K562 (cell line): Measurements from ENCODE around the gene NTM. TPM values are rescaled to one million over a fixed set of nuclear protein-coding genes. Genes with fewer than 3 reads are reported as not detected.

Source experiments
- ATAC-seq: fragments of 200-7000 bp; cut with Tn5 transposase; 3 replicates; pipeline ENCODE4 v1.9.1; 2020; ENCODE audit warnings: moderate library complexity
- BruUV-seq: library from RNA; stranded (reverse); fragments of 400-500 nt; replicated peaks from 2 replicates; lab custom pipeline; 2021; lab: Mats Ljungman, UMichigan
- CTCF ChIA-PET: fragments of 300-600 bp; formaldehyde crosslinking; extraction: SDS; loops from one replicate; lab custom pipeline; 2021; ENCODE audit warnings: low intra/inter-chr PET ratio; lab: Yijun Ruan, JAX
- POLR2A ChIA-PET: fragments of 300-600, 350-650 bp; sonication (Branson Sonifier 250); formaldehyde crosslinking; extraction: SDS; loops from one replicate; lab custom pipeline; 2021; ENCODE audit warnings: antibody characterized with exemption, inconsistent platforms; lab: Yijun Ruan, JAX
- DNase-seq, 4 experiments: peaks; one replicate each; pipeline versions ENCODE4 v3.0.0 to v3.0.0-alpha.2; 2011 to 2018; ENCODE audit warnings: low spot score in 3 of 4, mixed read lengths in 3 of 4; ENCODE audit errors: extremely low read depth in 1 of 4
- FAIRE-seq: peaks from 2 replicates; lab custom pipeline; 2011; peaks lifted over from hg19 to GRCh38; lab: Jason Lieb, UNC
- H2AFZ ChIP-seq: 2 replicates; pipeline ENCODE4 v1.6.0; 2011; ENCODE audit warnings: low read depth, low read length, control low read depth, inconsistent platforms
- H3K27ac ChIP-seq: fragments of 200-600 bp; 3 replicates; pipeline ENCODE4 v1.8.0; 2011; ENCODE audit warnings: low read depth, mild to moderate bottlenecking, control low read depth, inconsistent platforms, low read length, moderate library complexity, mixed read lengths; ENCODE audit errors: extremely low read depth
- H3K27me3 ChIP-seq, 2 experiments: fragments of 300-600 bp in 1 of 2; 2 replicates in 1 of 2; 3 replicates in 1 of 2; pipeline versions ENCODE4 v1.6.0 to v1.8.0; 2011; ENCODE audit warnings: inconsistent platforms in 2 of 2, low read length in 2 of 2, mild to moderate bottlenecking in 1 of 2, mixed read lengths in 1 of 2, moderate library complexity in 1 of 2; ENCODE audit not compliant: control insufficient read depth in 2 of 2, insufficient read depth in 2 of 2
- H3K36me3 ChIP-seq: fragments of 300-600 bp; 3 replicates; pipeline ENCODE4 v1.8.0; 2011; ENCODE audit warnings: mild to moderate bottlenecking, low read length, inconsistent platforms; ENCODE audit not compliant: control insufficient read depth, insufficient read depth
- H3K4me1 ChIP-seq, 2 experiments: fragments of 200-600 bp in 1 of 2; replicated peaks in 1 of 2; 2 replicates in 1 of 2; 3 replicates in 1 of 2; pipeline versions ENCODE4 v1.5.1 to v1.8.0; 2011; ENCODE audit warnings: inconsistent platforms in 2 of 2, low read length in 2 of 2, mild to moderate bottlenecking in 1 of 2, mixed read lengths in 1 of 2, moderate library complexity in 1 of 2; ENCODE audit not compliant: control insufficient read depth in 2 of 2, insufficient read depth in 2 of 2
- H3K4me2 ChIP-seq: 2 replicates; pipeline ENCODE4 v1.6.1; 2011; ENCODE audit warnings: low read length, control low read depth, inconsistent platforms, mixed read lengths; ENCODE audit not compliant: insufficient read depth
- H3K4me3 ChIP-seq: fragments of 200-600 bp; sonication (generic), shearing (Covaris generic); 2 replicates; pipeline ENCODE4 v1.5.1; 2016; ENCODE audit warnings: control low read depth, inconsistent platforms
- H3K79me2 ChIP-seq: fragments of 200-600 bp; 3 replicates; pipeline ENCODE4 v1.8.0; 2011; ENCODE audit warnings: low read length, inconsistent platforms; ENCODE audit not compliant: control insufficient read depth, insufficient read depth
- H3K9ac ChIP-seq, 2 experiments: 2 replicates each; pipeline versions ENCODE4 v1.6.0 to v1.6.1; 2011; ENCODE audit warnings: low read depth in 2 of 2, low read length in 2 of 2, control low read depth in 1 of 2, inconsistent platforms in 1 of 2, mild to moderate bottlenecking in 1 of 2, mixed read lengths in 1 of 2; ENCODE audit not compliant: insufficient read depth in 1 of 2
- H3K9me1 ChIP-seq: one replicate; pipeline ENCODE4 v1.6.0; 2011; ENCODE audit warnings: inconsistent platforms, mild to moderate bottlenecking, low read length, moderate library complexity; ENCODE audit not compliant: control insufficient read depth, insufficient read depth
- H3K9me3 ChIP-seq: replicated peaks from 2 replicates; pipeline ENCODE4 v1.5.1; 2011; ENCODE audit warnings: low read depth, low read length, inconsistent platforms; ENCODE audit not compliant: control insufficient read depth, insufficient read depth
- H4K20me1 ChIP-seq: replicated peaks from 2 replicates; pipeline ENCODE4 v1.6.1; 2011; ENCODE audit warnings: low read length, inconsistent platforms, mixed read lengths; ENCODE audit not compliant: control insufficient read depth, insufficient read depth
- EHMT2 ChIP-seq: fragments of 450-650 bp; IDR thresholded peaks from 2 replicates; pipeline ENCODE4 v1.6.1; 2018; ENCODE audit warnings: antibody characterized with exemption
- EWSR1 ChIP-seq: fragments of 450-650 bp; IDR thresholded peaks from 2 replicates; pipeline ENCODE4 v1.6.1; 2018; ENCODE audit warnings: borderline replicate concordance, mild to moderate bottlenecking, low read depth, moderate library complexity; ENCODE audit not compliant: partially characterized antibody
- GATA2 ChIP-seq: sonication (generic); formaldehyde crosslinking; IDR thresholded peaks from 2 replicates; pipeline ENCODE4 v1.4.0; 2020; ENCODE audit warnings: mild to moderate bottlenecking, missing genetic modification reagents
- HDAC1 ChIP-seq, 2 experiments: fragments of 450-650 bp; IDR thresholded peaks; 2 replicates each; pipeline ENCODE4 v1.6.1; 2016 to 2017; ENCODE audit warnings: inconsistent platforms in 1 of 2, mild to moderate bottlenecking in 1 of 2, moderate library complexity in 1 of 2
- HES1 ChIP-seq: fragments of 450-650 bp; IDR thresholded peaks from 2 replicates; pipeline ENCODE4 v1.6.1; 2016; ENCODE audit warnings: low read depth, mild to moderate bottlenecking, moderate library complexity
- NBN ChIP-seq: fragments of 450-650 bp; IDR thresholded peaks from 2 replicates; pipeline ENCODE4 v1.6.1; 2016; ENCODE audit warnings: low read depth, mild to moderate bottlenecking
- SMAD2 ChIP-seq: fragments of 150-350 bp; IDR thresholded peaks from 2 replicates; pipeline ENCODE4 v1.6.1; 2014; ENCODE audit warnings: low read depth, mild to moderate bottlenecking, low read length
- SMARCA5 ChIP-seq: fragments of 450-650 bp; IDR thresholded peaks from 2 replicates; pipeline ENCODE4 v1.6.1; 2016
- ZNF143 ChIP-seq: sonication (generic); formaldehyde crosslinking; IDR thresholded peaks from 2 replicates; pipeline ENCODE4 v1.9.0; 2022; ENCODE audit warnings: mild to moderate bottlenecking, missing genetic modification reagents
- ZNF224 ChIP-seq: sonication (generic); formaldehyde crosslinking; IDR thresholded peaks from 2 replicates; pipeline ENCODE4 v1.8.0; 2022; ENCODE audit warnings: mild to moderate bottlenecking, missing genetic modification reagents
- in situ Hi-C: fragments of 300-500 bp; cut with MboI; formaldehyde crosslinking; loops from 4 replicates; pipeline ENCODE4 v1.15.0; 2018; ENCODE audit warnings: inconsistent platforms, mixed read lengths
- intact Hi-C: fragments of 100-400 bp; cut with micrococcal nuclease; formaldehyde crosslinking; loops from 2 replicates; pipeline ENCODE4 v1.14.2; 2022
- polyA plus RNA-seq, 8 experiments: library from polyadenylated mRNA; depleted of rRNA in 4 of 8; stranded (reverse) in 5 of 8; unstranded in 3 of 8; fragments of >200 nt; fragmentation: Nextera tagmentation in 2 of 8; fragmentation: Illumina TruSeq in 1 of 8; extraction: Ambion mirVana in 2 of 8; extraction: Trizol in 1 of 8; gene quantifications; 2 replicates each; pipeline versions ENCODE4 v1.2.1 to v1.2.3, GENCODE V29; 2011 to 2014; ENCODE audit warnings: inconsistent platforms in 1 of 8, missing spikeins in 1 of 8
- total RNA-seq, 7 experiments: library from RNA; depleted of rRNA in 6 of 7; stranded (reverse); fragments of >200 nt in 6 of 7; fragmentation: Illumina TruSeq in 2 of 7; extraction: Trizol in 2 of 7; gene quantifications; 2 replicates each; pipeline versions ENCODE4 v1.2.1 to v1.2.3, GENCODE V29; 2011 to 2021; ENCODE audit warnings: low replicate concordance in 1 of 7
- TF ChIP-seq, protein P1 (sequence below): fragments of 450-650 bp; IDR thresholded peaks from 2 replicates; pipeline ENCODE4 v1.6.1; 2018; ENCODE audit warnings: mild to moderate bottlenecking, low read depth; ENCODE audit not compliant: partially characterized antibody
- TF ChIP-seq, protein P2 (sequence below): sonication (generic); formaldehyde crosslinking; IDR thresholded peaks from 2 replicates; pipeline ENCODE4 v1.8.0; 2022; ENCODE audit warnings: mild to moderate bottlenecking, missing genetic modification reagents
- TF ChIP-seq, protein P3 (sequence below), 3 experiments: fragments of 200-800 bp in 1 of 3; fragments of 250-450 bp in 1 of 3; fragments of 450-650 bp in 1 of 3; sonication (Bioruptor Pico) in 1 of 3; sonication (Bioruptor generic) in 1 of 3; formaldehyde crosslinking in 1 of 3; IDR thresholded peaks; 2 replicates each; pipeline versions ENCODE4 v1.6.1 to v1.8.0; 2016 to 2022; ENCODE audit warnings: mild to moderate bottlenecking in 2 of 3, missing genetic modification characterization in 2 of 3, missing compliant biosample characterization in 1 of 3, moderate library complexity in 1 of 3

The NTM gene
- total and polyA plus RNA-seq, 9 of the 15 experiments (the other 6 are each of a cell fraction or from before 2014, with no cell fraction given), result not detected

- no TSS peak for BruUV-seq
- in situ Hi-C loops, result no loop called here
- Histone ChIP-seq H3K4me3 (no peak overlapping the region), H3K27ac (no peak overlapping the region)
- TF ChIP-seq ZNF143 (CRISPR knock-in tag) (no peak), EHMT2 (no peak), HDAC1 (IDR thresholded peaks at IDR 0.05) (no peak), EWSR1 (no peak), SMAD2 (no peak), NBN (no peak), HES1 (no peak), SMARCA5 (no peak), GATA2 (CRISPR knock-in tag) (no peak), ZNF224 (no peak)
- TF ChIP-seq, protein P1, sequence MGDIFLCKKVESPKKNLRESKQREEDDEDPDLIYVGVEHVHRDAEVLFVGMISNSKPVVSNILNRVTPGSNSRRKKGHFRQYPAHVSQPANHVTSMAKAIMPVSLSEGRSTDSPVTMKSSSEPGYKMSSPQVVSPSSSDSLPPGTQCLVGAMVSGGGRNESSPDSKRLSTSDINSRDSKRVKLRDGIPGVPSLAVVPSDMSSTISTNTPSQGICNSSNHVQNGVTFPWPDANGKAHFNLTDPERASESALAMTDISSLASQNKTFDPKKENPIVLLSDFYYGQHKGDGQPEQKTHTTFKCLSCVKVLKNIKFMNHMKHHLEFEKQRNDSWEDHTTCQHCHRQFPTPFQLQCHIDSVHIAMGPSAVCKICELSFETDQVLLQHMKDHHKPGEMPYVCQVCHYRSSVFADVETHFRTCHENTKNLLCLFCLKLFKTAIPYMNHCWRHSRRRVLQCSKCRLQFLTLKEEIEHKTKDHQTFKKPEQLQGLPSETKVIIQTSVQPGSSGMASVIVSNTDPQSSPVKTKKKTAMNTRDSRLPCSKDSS, result no peak
- TF ChIP-seq, protein P2, sequence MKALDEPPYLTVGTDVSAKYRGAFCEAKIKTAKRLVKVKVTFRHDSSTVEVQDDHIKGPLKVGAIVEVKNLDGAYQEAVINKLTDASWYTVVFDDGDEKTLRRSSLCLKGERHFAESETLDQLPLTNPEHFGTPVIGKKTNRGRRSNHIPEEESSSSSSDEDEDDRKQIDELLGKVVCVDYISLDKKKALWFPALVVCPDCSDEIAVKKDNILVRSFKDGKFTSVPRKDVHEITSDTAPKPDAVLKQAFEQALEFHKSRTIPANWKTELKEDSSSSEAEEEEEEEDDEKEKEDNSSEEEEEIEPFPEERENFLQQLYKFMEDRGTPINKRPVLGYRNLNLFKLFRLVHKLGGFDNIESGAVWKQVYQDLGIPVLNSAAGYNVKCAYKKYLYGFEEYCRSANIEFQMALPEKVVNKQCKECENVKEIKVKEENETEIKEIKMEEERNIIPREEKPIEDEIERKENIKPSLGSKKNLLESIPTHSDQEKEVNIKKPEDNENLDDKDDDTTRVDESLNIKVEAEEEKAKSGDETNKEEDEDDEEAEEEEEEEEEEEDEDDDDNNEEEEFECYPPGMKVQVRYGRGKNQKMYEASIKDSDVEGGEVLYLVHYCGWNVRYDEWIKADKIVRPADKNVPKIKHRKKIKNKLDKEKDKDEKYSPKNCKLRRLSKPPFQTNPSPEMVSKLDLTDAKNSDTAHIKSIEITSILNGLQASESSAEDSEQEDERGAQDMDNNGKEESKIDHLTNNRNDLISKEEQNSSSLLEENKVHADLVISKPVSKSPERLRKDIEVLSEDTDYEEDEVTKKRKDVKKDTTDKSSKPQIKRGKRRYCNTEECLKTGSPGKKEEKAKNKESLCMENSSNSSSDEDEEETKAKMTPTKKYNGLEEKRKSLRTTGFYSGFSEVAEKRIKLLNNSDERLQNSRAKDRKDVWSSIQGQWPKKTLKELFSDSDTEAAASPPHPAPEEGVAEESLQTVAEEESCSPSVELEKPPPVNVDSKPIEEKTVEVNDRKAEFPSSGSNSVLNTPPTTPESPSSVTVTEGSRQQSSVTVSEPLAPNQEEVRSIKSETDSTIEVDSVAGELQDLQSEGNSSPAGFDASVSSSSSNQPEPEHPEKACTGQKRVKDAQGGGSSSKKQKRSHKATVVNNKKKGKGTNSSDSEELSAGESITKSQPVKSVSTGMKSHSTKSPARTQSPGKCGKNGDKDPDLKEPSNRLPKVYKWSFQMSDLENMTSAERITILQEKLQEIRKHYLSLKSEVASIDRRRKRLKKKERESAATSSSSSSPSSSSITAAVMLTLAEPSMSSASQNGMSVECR (CRISPR knock-in tag), result no peak
- TF ChIP-seq, protein P3, sequence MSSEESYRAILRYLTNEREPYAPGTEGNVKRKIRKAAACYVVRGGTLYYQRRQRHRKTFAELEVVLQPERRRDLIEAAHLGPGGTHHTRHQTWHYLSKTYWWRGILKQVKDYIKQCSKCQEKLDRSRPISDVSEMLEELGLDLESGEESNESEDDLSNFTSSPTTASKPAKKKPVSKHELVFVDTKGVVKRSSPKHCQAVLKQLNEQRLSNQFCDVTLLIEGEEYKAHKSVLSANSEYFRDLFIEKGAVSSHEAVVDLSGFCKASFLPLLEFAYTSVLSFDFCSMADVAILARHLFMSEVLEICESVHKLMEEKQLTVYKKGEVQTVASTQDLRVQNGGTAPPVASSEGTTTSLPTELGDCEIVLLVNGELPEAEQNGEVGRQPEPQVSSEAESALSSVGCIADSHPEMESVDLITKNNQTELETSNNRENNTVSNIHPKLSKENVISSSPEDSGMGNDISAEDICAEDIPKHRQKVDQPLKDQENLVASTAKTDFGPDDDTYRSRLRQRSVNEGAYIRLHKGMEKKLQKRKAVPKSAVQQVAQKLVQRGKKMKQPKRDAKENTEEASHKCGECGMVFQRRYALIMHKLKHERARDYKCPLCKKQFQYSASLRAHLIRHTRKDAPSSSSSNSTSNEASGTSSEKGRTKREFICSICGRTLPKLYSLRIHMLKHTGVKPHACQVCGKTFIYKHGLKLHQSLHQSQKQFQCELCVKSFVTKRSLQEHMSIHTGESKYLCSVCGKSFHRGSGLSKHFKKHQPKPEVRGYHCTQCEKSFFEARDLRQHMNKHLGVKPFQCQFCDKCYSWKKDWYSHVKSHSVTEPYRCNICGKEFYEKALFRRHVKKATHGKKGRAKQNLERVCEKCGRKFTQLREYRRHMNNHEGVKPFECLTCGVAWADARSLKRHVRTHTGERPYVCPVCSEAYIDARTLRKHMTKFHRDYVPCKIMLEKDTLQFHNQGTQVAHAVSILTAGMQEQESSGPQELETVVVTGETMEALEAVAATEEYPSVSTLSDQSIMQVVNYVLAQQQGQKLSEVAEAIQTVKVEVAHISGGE (CRISPR knock-in tag; IDR thresholded peaks at IDR 0.05), result no peak
- TF ChIP-seq, all 486 proteins: peak for 0
- peaks cover 2% of the 10 kb centered on the region; the same call in 1 of the 2 replicates for H3K9me3 ChIP-seq
- ChIA-PET POLR2A (no interaction called here), CTCF (no interaction called here)
- no peak for ATAC-seq
- intact Hi-C loops, result no loop called here
- no peaks in the 10 kb centered on the region for H4K20me1 ChIP-seq
- no peaks in the 10 kb centered on the region for H3K9me1 ChIP-seq
- DNase-seq, result no peak
- no peak overlapping the region for H3K4me2 ChIP-seq
- H3K9ac ChIP-seq, result no peak overlapping the region
- no peak overlapping the region for H2AFZ ChIP-seq
- no peaks in the 10 kb centered on the region for H3K27me3 ChIP-seq
- H3K4me1 ChIP-seq, result no peaks in the 10 kb centered on the region
- FAIRE-seq, result no peak
- no peaks in the 10 kb centered on the region for H3K36me3 ChIP-seq
- no peaks in the 10 kb centered on the region for H3K79me2 ChIP-seq
Observed at GRCh38 chr11:132084433-132084832, 714.0 kb downstream of the NTM start.
